Progenitor cell of endocrine pancreas (in vitro differentiated cells): ENCODE data around the gene SKIC2. TPM values are rescaled to one million over a fixed set of nuclear protein-coding genes. Genes with fewer than 3 reads are reported as not detected.
A peak's percentile ranks its signal among the peaks of the same experiment; 100 is the strongest.

Experiments used
- DNase-seq: peaks from one replicate; pipeline ENCODE4 v3.0.0; 2021; ENCODE audit warnings: low spot score; ENCODE audit not compliant: unreplicated experiment
- H3K27ac Mint-ChIP-seq: 2 replicates; pipeline ENCODE4 v1.8.0; 2021; ENCODE audit warnings: mild to moderate bottlenecking, moderate library complexity, mixed read lengths
- H3K27me3 Mint-ChIP-seq: 2 replicates; pipeline ENCODE4 v1.8.0; 2021; ENCODE audit warnings: mixed read lengths
- H3K36me3 Mint-ChIP-seq: 2 replicates; pipeline ENCODE4 v1.8.0; 2022; ENCODE audit warnings: mixed read lengths; ENCODE audit not compliant: insufficient read depth
- H3K4me1 Mint-ChIP-seq: 2 replicates; pipeline ENCODE4 v1.8.0; 2021; ENCODE audit warnings: low read depth, mixed read lengths
- H3K4me3 Mint-ChIP-seq: 2 replicates; pipeline ENCODE4 v1.8.0; 2021; ENCODE audit warnings: low read depth, mild to moderate bottlenecking, moderate library complexity, mixed read lengths
- H3K9me3 Mint-ChIP-seq: 2 replicates; pipeline ENCODE4 v1.8.0; 2021; ENCODE audit warnings: low read depth, mixed read lengths
- total RNA-seq: library from RNA; stranded (reverse); gene quantifications from 2 replicates; pipeline ENCODE4 v1.2.1, GENCODE V29; 2021
- TF ChIP-seq, protein P1 (sequence below): fragments of 200-600 bp; sonication (generic); IDR thresholded peaks from one replicate; pipeline ENCODE4 v1.5.0; 2021; ENCODE audit warnings: antibody characterized with exemption, mild to moderate bottlenecking; ENCODE audit not compliant: unreplicated experiment

SKIC2 gene
- total RNA-seq, 1 donor from 2014 or later = 103 TPM

DNA sequence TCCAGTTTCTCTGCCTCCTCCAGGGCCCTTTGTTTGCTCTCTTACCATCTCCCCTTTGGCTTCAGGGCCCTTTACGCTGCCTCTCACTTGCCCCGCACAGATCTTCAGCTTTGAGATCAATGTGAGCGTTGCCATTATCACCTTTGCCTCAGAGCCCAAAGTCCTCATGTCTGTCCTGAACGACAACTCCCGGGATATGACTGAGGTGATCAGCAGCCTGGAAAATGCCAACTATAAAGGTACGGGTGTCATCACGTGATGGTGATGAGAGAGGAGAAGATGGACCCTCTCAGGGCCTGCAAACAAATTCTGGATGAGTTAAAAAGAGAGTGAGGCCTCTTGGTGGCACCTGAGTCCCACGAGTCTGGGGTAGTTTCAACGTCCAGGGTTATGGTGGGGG lies 23.2 kb upstream of the SKIC2 start:
- Mint-ChIP-seq H3K4me1 (peaks cover 3% of the 10 kb centered on the region), H3K4me3 (no peak overlapping the region), H3K27me3 (no peaks in the 10 kb centered on the region), H3K36me3 (no peaks in the 10 kb centered on the region), H3K27ac (no peak overlapping the region), H3K9me3 (no peaks in the 10 kb centered on the region)
- TF ChIP-seq, protein P1, sequence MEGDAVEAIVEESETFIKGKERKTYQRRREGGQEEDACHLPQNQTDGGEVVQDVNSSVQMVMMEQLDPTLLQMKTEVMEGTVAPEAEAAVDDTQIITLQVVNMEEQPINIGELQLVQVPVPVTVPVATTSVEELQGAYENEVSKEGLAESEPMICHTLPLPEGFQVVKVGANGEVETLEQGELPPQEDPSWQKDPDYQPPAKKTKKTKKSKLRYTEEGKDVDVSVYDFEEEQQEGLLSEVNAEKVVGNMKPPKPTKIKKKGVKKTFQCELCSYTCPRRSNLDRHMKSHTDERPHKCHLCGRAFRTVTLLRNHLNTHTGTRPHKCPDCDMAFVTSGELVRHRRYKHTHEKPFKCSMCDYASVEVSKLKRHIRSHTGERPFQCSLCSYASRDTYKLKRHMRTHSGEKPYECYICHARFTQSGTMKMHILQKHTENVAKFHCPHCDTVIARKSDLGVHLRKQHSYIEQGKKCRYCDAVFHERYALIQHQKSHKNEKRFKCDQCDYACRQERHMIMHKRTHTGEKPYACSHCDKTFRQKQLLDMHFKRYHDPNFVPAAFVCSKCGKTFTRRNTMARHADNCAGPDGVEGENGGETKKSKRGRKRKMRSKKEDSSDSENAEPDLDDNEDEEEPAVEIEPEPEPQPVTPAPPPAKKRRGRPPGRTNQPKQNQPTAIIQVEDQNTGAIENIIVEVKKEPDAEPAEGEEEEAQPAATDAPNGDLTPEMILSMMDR = no peak
- no peak for DNase-seq

DNA sequence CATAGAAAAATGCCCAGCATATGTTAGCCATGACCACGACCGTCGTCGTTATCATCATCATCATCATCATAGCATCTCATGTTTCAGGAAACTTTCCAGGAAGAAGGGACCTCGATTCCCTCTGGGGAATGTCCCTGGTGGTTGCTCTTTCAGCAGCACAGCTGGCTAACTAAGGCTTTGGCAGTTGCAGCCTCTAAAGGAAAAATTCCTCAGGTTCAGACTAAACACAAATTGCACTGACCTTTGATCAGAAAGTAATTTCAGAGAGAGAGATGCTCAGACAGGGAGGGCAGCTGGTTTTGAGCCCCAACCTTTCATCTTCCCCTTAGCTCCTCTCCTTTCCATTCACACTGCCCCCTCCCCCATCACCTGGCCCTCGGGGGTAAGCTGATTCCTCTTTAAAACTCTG lies 18.7 kb upstream of the SKIC2 start:
- H3K9me3 Mint-ChIP-seq = no peaks in the 10 kb centered on the region
- no peak overlapping the region for H3K4me3 Mint-ChIP-seq
- peaks cover 4% of the 10 kb centered on the region for H3K4me1 Mint-ChIP-seq
- H3K27me3 Mint-ChIP-seq = peaks cover 5% of the 10 kb centered on the region
- TF ChIP-seq, protein P1 = no peak
- DNase-seq = no peak
- no peak overlapping the region for H3K27ac Mint-ChIP-seq
- no peaks in the 10 kb centered on the region for H3K36me3 Mint-ChIP-seq

DNA sequence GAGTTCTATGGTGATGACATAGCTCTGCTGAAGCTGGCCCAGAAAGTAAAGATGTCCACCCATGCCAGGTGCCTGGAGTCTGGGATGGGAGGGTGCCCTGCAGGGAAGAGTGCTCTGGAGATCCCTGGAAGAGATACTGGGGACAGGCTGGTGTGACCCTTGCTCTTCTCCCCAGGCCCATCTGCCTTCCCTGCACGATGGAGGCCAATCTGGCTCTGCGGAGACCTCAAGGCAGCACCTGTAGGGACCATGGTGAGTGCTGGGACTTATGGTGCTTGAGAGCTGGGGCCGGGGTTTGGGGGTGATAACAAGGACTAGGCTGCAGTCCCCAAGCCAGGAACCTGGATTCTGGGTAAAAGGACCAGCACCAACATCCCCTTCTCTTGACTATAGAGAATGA lies 15.2 kb upstream of the SKIC2 start:
- Mint-ChIP-seq H3K36me3 (no peaks in the 10 kb centered on the region), H3K27ac (no peak overlapping the region), H3K27me3 (peaks cover 11% of the 10 kb centered on the region), H3K9me3 (no peaks in the 10 kb centered on the region), H3K4me1 (peaks cover 19% of the 10 kb centered on the region), H3K4me3 (no peak overlapping the region)
- no peak for DNase-seq
- TF ChIP-seq, protein P1 = no peak

DNA sequence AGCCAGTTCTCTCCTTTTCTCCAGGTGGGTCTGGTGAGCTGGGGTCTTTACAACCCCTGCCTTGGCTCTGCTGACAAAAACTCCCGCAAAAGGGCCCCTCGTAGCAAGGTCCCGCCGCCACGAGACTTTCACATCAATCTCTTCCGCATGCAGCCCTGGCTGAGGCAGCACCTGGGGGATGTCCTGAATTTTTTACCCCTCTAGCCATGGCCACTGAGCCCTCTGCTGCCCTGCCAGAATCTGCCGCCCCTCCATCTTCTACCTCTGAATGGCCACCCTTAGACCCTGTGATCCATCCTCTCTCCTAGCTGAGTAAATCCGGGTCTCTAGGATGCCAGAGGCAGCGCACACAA lies 13.8 kb upstream of the SKIC2 start:
- H3K4me3 Mint-ChIP-seq = no peak overlapping the region
- H3K9me3 Mint-ChIP-seq = no peaks in the 10 kb centered on the region
- peaks cover 19% of the 10 kb centered on the region for H3K4me1 Mint-ChIP-seq
- peaks cover 11% of the 10 kb centered on the region for H3K27me3 Mint-ChIP-seq
- peak overlapping the region; percentile 71 for H3K27ac Mint-ChIP-seq
- TF ChIP-seq, protein P1 = no peak
- H3K36me3 Mint-ChIP-seq = no peaks in the 10 kb centered on the region
- DNase-seq = no peak

DNA sequence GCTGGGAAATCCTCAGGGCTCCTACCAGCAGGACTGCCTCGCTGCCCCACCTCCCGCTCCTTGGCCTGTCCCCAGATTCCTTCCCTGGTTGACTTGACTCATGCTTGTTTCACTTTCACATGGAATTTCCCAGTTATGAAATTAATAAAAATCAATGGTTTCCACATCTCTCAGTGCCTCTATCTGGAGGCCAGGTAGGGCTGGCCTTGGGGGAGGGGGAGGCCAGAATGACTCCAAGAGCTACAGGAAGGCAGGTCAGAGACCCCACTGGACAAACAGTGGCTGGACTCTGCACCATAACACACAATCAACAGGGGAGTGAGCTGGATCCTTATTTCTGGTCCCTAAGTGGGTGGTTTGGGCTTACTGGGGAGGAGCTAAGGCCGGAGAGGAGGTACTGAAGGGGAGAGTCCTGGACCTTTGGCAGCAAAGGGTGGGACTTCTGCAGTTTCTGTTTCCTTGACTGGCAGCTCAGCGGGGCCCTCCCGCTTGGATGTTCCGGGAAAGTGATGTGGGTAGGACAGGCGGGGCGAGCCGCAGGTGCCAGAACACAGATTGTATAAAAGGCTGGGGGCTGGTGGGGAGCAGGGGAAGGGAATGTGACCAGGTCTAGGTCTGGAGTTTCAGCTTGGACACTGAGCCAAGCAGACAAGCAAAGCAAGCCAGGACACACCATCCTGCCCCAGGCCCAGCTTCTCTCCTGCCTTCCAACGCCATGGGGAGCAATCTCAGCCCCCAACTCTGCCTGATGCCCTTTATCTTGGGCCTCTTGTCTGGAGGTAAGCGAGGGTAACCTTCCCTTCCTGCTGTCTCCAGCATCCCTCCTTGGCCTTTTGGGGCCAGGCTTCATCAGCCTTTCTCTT lies 13.2 kb upstream of the SKIC2 start, which contains the start of gene CFB:
Gene CFB, plus strand, starts transcription at position 589 of the 863 bp plus-strand sequence. Its CDS starts 127 bp downstream, at position 716.
- peaks cover 11% of the 10 kb centered on the region for H3K27me3 Mint-ChIP-seq
- H3K27ac Mint-ChIP-seq = peak within 1 kb of the TSS; percentile 71
- no peak for DNase-seq
- no peaks in the 10 kb centered on the region for H3K9me3 Mint-ChIP-seq
- no peaks in the 10 kb centered on the region for H3K36me3 Mint-ChIP-seq
- TF ChIP-seq, protein P1 = no peak
- H3K4me1 Mint-ChIP-seq = peaks cover 17% of the 10 kb centered on the region
- H3K4me3 Mint-ChIP-seq = peak within 1 kb of the TSS; percentile 33
